Neural progenitor cell (in vitro differentiated cells): ENCODE measurements around the gene UTRN.

Experiments used
- EZH2 ChIP-seq: fragments of 200-600 bp; sonication (generic); IDR thresholded peaks from 2 replicates; pipeline ENCODE4 v1.6.1; 2017; ENCODE audit warnings: antibody characterized with exemption, mild to moderate bottlenecking, moderate library complexity
- TF ChIP-seq, protein P1 (sequence below): fragments of 200-600 bp; sonication (generic); IDR thresholded peaks from 2 replicates; pipeline ENCODE4 v1.5.1; 2017; ENCODE audit warnings: antibody characterized with exemption, mild to moderate bottlenecking

DNA sequence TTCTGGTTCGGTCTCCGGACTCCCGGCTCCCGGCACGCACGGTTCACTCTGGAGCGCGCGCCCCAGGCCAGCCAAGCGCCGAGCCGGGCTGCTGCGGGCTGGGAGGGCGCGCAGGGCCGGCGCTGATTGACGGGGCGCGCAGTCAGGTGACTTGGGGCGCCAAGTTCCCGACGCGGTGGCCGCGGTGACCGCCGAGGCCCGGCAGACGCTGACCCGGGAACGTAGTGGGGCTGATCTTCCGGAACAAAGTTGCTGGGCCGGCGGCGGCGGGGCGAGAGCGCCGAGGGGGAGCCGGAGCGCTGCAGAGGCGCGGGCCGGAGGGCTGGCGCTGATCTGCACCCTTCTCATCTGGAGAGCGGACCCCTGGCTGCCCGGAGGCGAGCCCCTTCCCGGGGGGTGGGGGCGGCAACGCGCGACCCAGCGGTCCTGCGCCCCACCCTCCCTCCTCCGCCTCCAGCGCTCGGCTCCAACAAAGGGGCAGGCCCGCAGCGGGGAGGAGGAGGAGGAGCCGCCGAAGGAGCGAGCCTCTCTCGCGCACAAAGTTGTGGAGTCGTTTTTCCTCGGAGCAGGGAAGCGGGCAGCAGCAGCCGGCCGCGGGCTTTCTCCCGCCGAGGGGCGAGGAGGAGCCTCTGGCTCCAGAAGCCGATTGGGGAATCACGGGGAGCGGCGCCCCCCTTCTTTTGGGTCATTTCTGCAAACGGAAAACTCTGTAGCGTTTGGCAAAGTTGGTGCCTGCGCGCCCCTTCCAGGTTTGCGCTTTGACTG lies at the start of gene UTRN:
- TF ChIP-seq EZH2, result peak; percentile 35
- TF ChIP-seq, protein P1, sequence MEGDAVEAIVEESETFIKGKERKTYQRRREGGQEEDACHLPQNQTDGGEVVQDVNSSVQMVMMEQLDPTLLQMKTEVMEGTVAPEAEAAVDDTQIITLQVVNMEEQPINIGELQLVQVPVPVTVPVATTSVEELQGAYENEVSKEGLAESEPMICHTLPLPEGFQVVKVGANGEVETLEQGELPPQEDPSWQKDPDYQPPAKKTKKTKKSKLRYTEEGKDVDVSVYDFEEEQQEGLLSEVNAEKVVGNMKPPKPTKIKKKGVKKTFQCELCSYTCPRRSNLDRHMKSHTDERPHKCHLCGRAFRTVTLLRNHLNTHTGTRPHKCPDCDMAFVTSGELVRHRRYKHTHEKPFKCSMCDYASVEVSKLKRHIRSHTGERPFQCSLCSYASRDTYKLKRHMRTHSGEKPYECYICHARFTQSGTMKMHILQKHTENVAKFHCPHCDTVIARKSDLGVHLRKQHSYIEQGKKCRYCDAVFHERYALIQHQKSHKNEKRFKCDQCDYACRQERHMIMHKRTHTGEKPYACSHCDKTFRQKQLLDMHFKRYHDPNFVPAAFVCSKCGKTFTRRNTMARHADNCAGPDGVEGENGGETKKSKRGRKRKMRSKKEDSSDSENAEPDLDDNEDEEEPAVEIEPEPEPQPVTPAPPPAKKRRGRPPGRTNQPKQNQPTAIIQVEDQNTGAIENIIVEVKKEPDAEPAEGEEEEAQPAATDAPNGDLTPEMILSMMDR, result no peak
